H9 (cell line): Measurements from ENCODE around the gene GABPB2. TPM values are rescaled to one million over a fixed set of nuclear protein-coding genes. Genes with fewer than 3 reads are reported as not detected.

Experiments used
- DNase-seq: peaks from one replicate; pipeline ENCODE4 v3.0.0-alpha.2; 2017
- H2AFZ ChIP-seq: one replicate; pipeline ENCODE4 v1.6.1; 2013; ENCODE audit warnings: mild to moderate bottlenecking, low read length, control low read depth, moderate library complexity
- H2AK5ac ChIP-seq: 2 replicates; pipeline ENCODE4 v1.6.1; 2013; ENCODE audit warnings: low read length, control low read depth, mixed read lengths; ENCODE audit not compliant: insufficient read length
- H2BK120ac ChIP-seq: one replicate; pipeline ENCODE4 v1.6.1; 2013; ENCODE audit warnings: low read depth, mild to moderate bottlenecking, low read length, control low read depth, inconsistent platforms; ENCODE audit not compliant: poor library complexity, severe bottlenecking
- H2BK12ac ChIP-seq: 2 replicates; pipeline ENCODE4 v1.6.1; 2013; ENCODE audit warnings: low read length, control low read depth, mixed read lengths, low read depth; ENCODE audit not compliant: insufficient read length
- H2BK15ac ChIP-seq: 2 replicates; pipeline ENCODE4 v1.6.1; 2013; ENCODE audit warnings: low read depth, low read length, control low read depth
- H2BK20ac ChIP-seq: one replicate; pipeline ENCODE4 v1.6.1; 2013; ENCODE audit warnings: low read depth, mild to moderate bottlenecking, low read length, control low read depth, inconsistent platforms; ENCODE audit not compliant: poor library complexity, severe bottlenecking
- H2BK5ac ChIP-seq: 2 replicates; pipeline ENCODE4 v1.6.1; 2013; ENCODE audit warnings: low read length, control low read depth, mixed read lengths; ENCODE audit not compliant: insufficient read length
- H3K14ac ChIP-seq: 2 replicates; pipeline ENCODE4 v1.6.1; 2013; ENCODE audit warnings: low read length, control low read depth; ENCODE audit not compliant: insufficient read depth
- H3K18ac ChIP-seq: 2 replicates; pipeline ENCODE4 v1.6.1; 2013; ENCODE audit warnings: low read depth, mild to moderate bottlenecking, mixed read lengths, low read length, control low read depth; ENCODE audit not compliant: insufficient read length
- H3K23ac ChIP-seq: 2 replicates; pipeline ENCODE4 v1.6.1; 2013; ENCODE audit warnings: low read length, control low read depth, mixed read lengths, low read depth; ENCODE audit not compliant: insufficient read length
- H3K23me2 ChIP-seq: 2 replicates; pipeline ENCODE4 v1.6.1; 2013; ENCODE audit warnings: low read depth, mild to moderate bottlenecking, mixed read lengths, low read length, control low read depth; ENCODE audit not compliant: insufficient read length, poor library complexity, severe bottlenecking
- H3K27ac ChIP-seq: 2 replicates; pipeline ENCODE4 v1.5.1; 2013; ENCODE audit warnings: low read length, control low read depth, mixed read lengths, low read depth; ENCODE audit not compliant: insufficient read length
- H3K27me3 ChIP-seq: 2 replicates; pipeline ENCODE4 v1.6.1; 2013; ENCODE audit warnings: low read length, control low read depth, inconsistent platforms; ENCODE audit not compliant: insufficient read depth
- H3K4ac ChIP-seq: 2 replicates; pipeline ENCODE4 v1.6.1; 2013; ENCODE audit warnings: low read depth, mild to moderate bottlenecking, control low read depth, inconsistent platforms, low read length, moderate library complexity
- H3K4me1 ChIP-seq: 2 replicates; pipeline ENCODE4 v1.6.1; 2013; ENCODE audit warnings: low read length, control low read depth, inconsistent platforms; ENCODE audit not compliant: insufficient read depth
- H3K4me2 ChIP-seq: 2 replicates; pipeline ENCODE4 v1.6.1; 2013; ENCODE audit warnings: low read length, control low read depth, mixed read lengths; ENCODE audit not compliant: insufficient read length, insufficient read depth
- H3K56ac ChIP-seq: 2 replicates; pipeline ENCODE4 v1.6.1; 2013; ENCODE audit warnings: low read depth, mild to moderate bottlenecking, mixed read lengths, low read length, control low read depth; ENCODE audit not compliant: insufficient read length
- H3K79me1 ChIP-seq: 2 replicates; pipeline ENCODE4 v1.6.1; 2013; ENCODE audit warnings: low read depth, mild to moderate bottlenecking, moderate library complexity, low read length, control low read depth, inconsistent platforms; ENCODE audit not compliant: insufficient read depth, poor library complexity, severe bottlenecking
- H3K79me2 ChIP-seq: 2 replicates; pipeline ENCODE4 v1.6.1; 2013; ENCODE audit warnings: low read length, control low read depth, inconsistent platforms; ENCODE audit not compliant: insufficient read depth
- H3K9ac ChIP-seq: 2 replicates; pipeline ENCODE4 v1.6.1; 2013; ENCODE audit warnings: low read length, control low read depth, mixed read lengths; ENCODE audit not compliant: insufficient read length; ENCODE audit errors: extremely low read depth
- H3K9me3 ChIP-seq: one replicate; pipeline ENCODE4 v1.6.1; 2013; ENCODE audit warnings: low read depth, low read length, inconsistent platforms; ENCODE audit not compliant: control insufficient read depth
- H3T11ph ChIP-seq: one replicate; pipeline ENCODE4 v1.6.1; 2013; ENCODE audit warnings: mild to moderate bottlenecking, low read length, control low read depth, inconsistent platforms
- H4K20me1 ChIP-seq: one replicate; pipeline ENCODE4 v1.6.1; 2013; ENCODE audit not compliant: control insufficient read depth, insufficient read length, insufficient read depth
- H4K5ac ChIP-seq: 2 replicates; pipeline ENCODE4 v1.6.1; 2013; ENCODE audit warnings: low read depth, mild to moderate bottlenecking, mixed read lengths, low read length, control low read depth; ENCODE audit not compliant: insufficient read length
- H4K8ac ChIP-seq: replicated peaks from 2 replicates; pipeline ENCODE4 v1.6.1; 2013; ENCODE audit warnings: low read length, control low read depth, mixed read lengths, low read depth; ENCODE audit not compliant: insufficient read length
- H4K91ac ChIP-seq: 2 replicates; pipeline ENCODE4 v1.6.1; 2013; ENCODE audit warnings: low read depth, mild to moderate bottlenecking, moderate library complexity, mixed read lengths, low read length, control low read depth; ENCODE audit not compliant: insufficient read length
- H3K27ac Mint-ChIP-seq, 3 experiments: 2 replicates in 2 of 3; 3 replicates in 1 of 3; pipeline ENCODE4 v1.8.0; 2020 to 2021; ENCODE audit warnings: mixed read lengths in 3 of 3, mild to moderate bottlenecking in 1 of 3, moderate library complexity in 1 of 3
- H3K27me3 Mint-ChIP-seq: 2 replicates; pipeline ENCODE4 v1.8.0; 2021; ENCODE audit warnings: low read depth, mild to moderate bottlenecking, moderate library complexity, mixed read lengths
- H3K36me3 Mint-ChIP-seq, 3 experiments: 2 replicates in 2 of 3; 3 replicates in 1 of 3; pipeline ENCODE4 v1.8.0; 2020 to 2021; ENCODE audit warnings: low read depth in 3 of 3, mixed read lengths in 3 of 3; ENCODE audit not compliant: insufficient read depth in 1 of 3
- H3K4me1 Mint-ChIP-seq, 2 experiments: 2 replicates each; pipeline ENCODE4 v1.8.0; 2020; ENCODE audit warnings: mixed read lengths in 2 of 2
- H3K4me3 Mint-ChIP-seq, 2 experiments: 2 replicates in 1 of 2; 3 replicates in 1 of 2; pipeline ENCODE4 v1.8.0; 2020 to 2021; ENCODE audit warnings: mild to moderate bottlenecking in 2 of 2, mixed read lengths in 2 of 2, moderate library complexity in 1 of 2
- H3K9me3 Mint-ChIP-seq, 2 experiments: 2 replicates in 1 of 2; 3 replicates in 1 of 2; pipeline ENCODE4 v1.8.0; 2020; ENCODE audit warnings: mild to moderate bottlenecking in 2 of 2, mixed read lengths in 2 of 2, moderate library complexity in 1 of 2
- CTCF ChIP-seq: fragments of 200-600 bp; sonication (generic); conservative IDR thresholded peaks from 3 replicates; pipeline ENCODE4 v1.8.0; 2021; ENCODE audit warnings: antibody characterized with exemption, mild to moderate bottlenecking
- WGBS: extraction: QIAGEN DNeasy Blood & Tissue Kit; methylation state at CpG from one replicate; pipeline ENCODE4 v1.1.7; 2013; ENCODE audit warnings: missing lambda C conversion rate, low lambda C conversion rate, mixed read lengths; ENCODE audit not compliant: insufficient read length; ENCODE audit errors: extremely low coverage; 5-methylcytosine and 5-hydroxymethylcytosine counted together
- long read RNA-seq: library from polyadenylated mRNA; unstranded; transcript quantifications from one replicate; pipeline ENCODE4 v2.0.0, GENCODE V29; 2020
- total RNA-seq: library from RNA; stranded (reverse); gene quantifications from 2 replicates; pipeline ENCODE4 v1.2.1, GENCODE V29; 2021

GABPB2 gene
- 3.8 and 4.1 TPM in 2 replicates for total RNA-seq
- long read RNA-seq, partial matches to known transcripts: 0 of 6 reads
- long read RNA-seq, other reads (novel, unspliced or antisense): 6 of 6 reads

- peak; percentile 98 for TF ChIP-seq CTCF
- no peaks in the 10 kb centered on the region for H3K27me3 ChIP-seq
- Mint-ChIP-seq H3K27ac (peak within 1 kb of the TSS; percentile 100), H3K9me3 (no peaks in the 10 kb centered on the region), H3K4me3 (peak within 1 kb of the TSS; percentile 97 to 98), H3K27me3 (no peaks in the 10 kb centered on the region), H3K4me1 (peaks cover 9 to 12% of the 10 kb centered on the region in 2 experiments), H3K36me3 (peaks cover 10 to 20% (median 18%) of the 10 kb centered on the region in 3 experiments; a peak in 5 of 7 replicates)
- peak within 1 kb of the TSS; percentile 97 for H3K14ac ChIP-seq
- no peaks in the 10 kb centered on the region for H3K4me1 ChIP-seq
- H4K20me1 ChIP-seq: no peaks in the 10 kb centered on the region
- H2BK12ac ChIP-seq: no peak within 1 kb of the TSS
- H4K5ac ChIP-seq: peak within 1 kb of the TSS; percentile 17
- no peak within 1 kb of the TSS; the same call in 1 of the 2 replicates for H3K4ac ChIP-seq
- no peak within 1 kb of the TSS for H4K8ac ChIP-seq
- peak within 1 kb of the TSS; percentile 92 for H3K27ac ChIP-seq
- H2BK120ac ChIP-seq: no peak within 1 kb of the TSS
- H3K18ac ChIP-seq: peak within 1 kb of the TSS; percentile 97
- no CpG with 5 or more reads among the region's 50 CpGs for WGBS
- DNase-seq: peak; percentile 93
- no peak within 1 kb of the TSS for H2BK20ac ChIP-seq
- peak within 1 kb of the TSS; percentile 27 for H3K56ac ChIP-seq
- no peaks in the 10 kb centered on the region for H3K79me1 ChIP-seq
- H2BK5ac ChIP-seq: no peak within 1 kb of the TSS
- H3K23me2 ChIP-seq: no peaks in the 10 kb centered on the region
- H3K9me3 ChIP-seq: no peaks in the 10 kb centered on the region
- peak within 1 kb of the TSS; percentile 71 for H3K4me2 ChIP-seq
- no peak within 1 kb of the TSS for H2AK5ac ChIP-seq
- peak within 1 kb of the TSS; percentile 93 for H3K9ac ChIP-seq
- no peak within 1 kb of the TSS for H2AFZ ChIP-seq
- no peak within 1 kb of the TSS for H2BK15ac ChIP-seq
- H3T11ph ChIP-seq: no peak within 1 kb of the TSS
- H4K91ac ChIP-seq: no peak within 1 kb of the TSS
- no peaks in the 10 kb centered on the region; the same call in 1 of the 2 replicates for H3K79me2 ChIP-seq
- no peak within 1 kb of the TSS for H3K23ac ChIP-seq
Observed at GRCh38 chr1:151070474-151071276, at the start of gene GABPB2. GABPB2 (plus strand) TSS chr1:151070761; CDS start chr1:151088190, 17,429 bp downstream.
